Testis (tissue), 2 donors: Measurements from ENCODE around the gene RASGRP4.

Experiments used
- POLR2A ChIP-seq: fragments of 450-650 bp; IDR thresholded peaks from one replicate; pipeline ENCODE4 v1.6.1; 2017; ENCODE audit warnings: antibody characterized with exemption, mild to moderate bottlenecking, moderate library complexity
- TF ChIP-seq, protein P1 (sequence below), 3 experiments: fragments of 450-650 bp in 2 of 3; fragments of 200-600 bp in 1 of 3; sonication (generic) in 1 of 3; IDR thresholded peaks; one replicate each; pipeline ENCODE4 v1.5.1; 2016 to 2019; ENCODE audit warnings: antibody characterized with exemption in 3 of 3, mild to moderate bottlenecking in 2 of 3, moderate library complexity in 1 of 3

DNA sequence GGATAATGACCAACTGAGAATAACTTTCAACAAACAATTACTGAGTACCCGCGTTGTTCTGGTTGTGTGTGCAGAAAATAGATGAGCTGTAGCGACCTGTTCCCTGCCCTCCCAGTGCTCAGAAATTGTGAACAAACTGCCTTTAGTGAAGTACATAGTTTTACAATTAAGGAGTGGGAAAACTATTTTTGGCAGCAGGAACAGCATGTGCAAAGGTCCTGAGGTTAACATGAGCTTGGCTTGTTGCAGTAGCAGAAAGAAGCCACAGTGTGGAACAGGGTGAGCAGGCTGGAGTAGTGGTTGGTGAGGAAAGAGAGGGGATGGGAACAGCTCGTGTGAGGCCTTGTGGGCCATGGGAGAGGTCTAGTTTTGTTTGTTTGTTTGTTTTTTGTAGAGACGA, 23.5 kb upstream of the RASGRP4 start:
- TF ChIP-seq, protein P1, sequence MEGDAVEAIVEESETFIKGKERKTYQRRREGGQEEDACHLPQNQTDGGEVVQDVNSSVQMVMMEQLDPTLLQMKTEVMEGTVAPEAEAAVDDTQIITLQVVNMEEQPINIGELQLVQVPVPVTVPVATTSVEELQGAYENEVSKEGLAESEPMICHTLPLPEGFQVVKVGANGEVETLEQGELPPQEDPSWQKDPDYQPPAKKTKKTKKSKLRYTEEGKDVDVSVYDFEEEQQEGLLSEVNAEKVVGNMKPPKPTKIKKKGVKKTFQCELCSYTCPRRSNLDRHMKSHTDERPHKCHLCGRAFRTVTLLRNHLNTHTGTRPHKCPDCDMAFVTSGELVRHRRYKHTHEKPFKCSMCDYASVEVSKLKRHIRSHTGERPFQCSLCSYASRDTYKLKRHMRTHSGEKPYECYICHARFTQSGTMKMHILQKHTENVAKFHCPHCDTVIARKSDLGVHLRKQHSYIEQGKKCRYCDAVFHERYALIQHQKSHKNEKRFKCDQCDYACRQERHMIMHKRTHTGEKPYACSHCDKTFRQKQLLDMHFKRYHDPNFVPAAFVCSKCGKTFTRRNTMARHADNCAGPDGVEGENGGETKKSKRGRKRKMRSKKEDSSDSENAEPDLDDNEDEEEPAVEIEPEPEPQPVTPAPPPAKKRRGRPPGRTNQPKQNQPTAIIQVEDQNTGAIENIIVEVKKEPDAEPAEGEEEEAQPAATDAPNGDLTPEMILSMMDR (IDR thresholded peaks at IDR 0.05): no peak
- TF ChIP-seq POLR2A: no peak
